Suppressor macrophage treated with lipopolysaccharide for 1 hour (primary cell): Measurements from ENCODE around the gene GATM.
"Not testable (repeated sequence)": the region's sequence is repeated elsewhere in the genome, so short reads cannot be mapped to it uniquely, and the experiment has no call there.

Experiments used
- DNase-seq, 3 donors: peaks; one replicate each; pipeline ENCODE4 v3.0.0-alpha.2; 2020 to 2022

GATM gene

GRCh38 chr15:45349623-45350022 is 28.7 kb downstream of the GATM start:
- peak; percentile 43 to 75 (median 59) for DNase-seq

- no peak for DNase-seq
Measured at GRCh38 chr15:45347989-45348388, 30.4 kb downstream of the GATM start.

GRCh38 chr15:45347033-45347432 is 31.3 kb downstream of the GATM start:
- no peak for DNase-seq

- DNase-seq = peak in 1 of 3 donors; percentile 20
Measured at GRCh38 chr15:45346381-45346780, 32.0 kb downstream of the GATM start.

GRCh38 chr15:45343258-45343860 is 35.0 kb downstream of the GATM start:
- no peak for DNase-seq

GRCh38 chr15:45341790-45342189 is 36.6 kb downstream of the GATM start:
- no peak for DNase-seq

GRCh38 chr15:45340429-45340828 is 37.9 kb downstream of the GATM start:
- no peak for DNase-seq

GRCh38 chr15:45338417-45338816 is 39.9 kb downstream of the GATM start:
- DNase-seq = no peak

- DNase-seq = peak in 1 of 3 donors; percentile 20
Measured at GRCh38 chr15:45337224-45337623, 41.1 kb downstream of the GATM start.

- DNase-seq = peak in 2 of 3 donors; percentile 20 to 33
Measured at GRCh38 chr15:45333550-45333949, 44.8 kb downstream of the GATM start.

- DNase-seq = no peak
Measured at GRCh38 chr15:45332694-45333093, 45.6 kb downstream of the GATM start.

GRCh38 chr15:45331972-45332371 is 46.4 kb downstream of the GATM start:
- no peak for DNase-seq

GRCh38 chr15:45328663-45329062 is 49.7 kb downstream of the GATM start:
- DNase-seq = no peak

GRCh38 chr15:45326741-45327140 is 51.6 kb downstream of the GATM start:
- no peak for DNase-seq

GRCh38 chr15:45326280-45326679 is 52.1 kb downstream of the GATM start:
- DNase-seq = no peak

- DNase-seq = no peak
Measured at GRCh38 chr15:45320581-45321205, 57.7 kb downstream of the GATM start.

GRCh38 chr15:45319472-45320214 is 58.7 kb downstream of the GATM start:
- no peak for DNase-seq

GRCh38 chr15:45314960-45315359 is 63.4 kb downstream of the GATM start:
- peak; percentile 42 to 50 (median 48) for DNase-seq

- DNase-seq = not testable (repeated sequence)
Measured at GRCh38 chr15:45314117-45314516, 64.2 kb downstream of the GATM start.
